Hepatic stellate cell (primary cell): ENCODE data around the gene EEFSEC.

Experiments used
- DNase-seq: peaks from one replicate; pipeline ENCODE4 v3.0.0; 2011; ENCODE audit warnings: low spot score

Gene EEFSEC

GRCh38 chr3:128412180-128413002 lies 259.1 kb downstream of the EEFSEC start:
- DNase-seq: no peak

DNA sequence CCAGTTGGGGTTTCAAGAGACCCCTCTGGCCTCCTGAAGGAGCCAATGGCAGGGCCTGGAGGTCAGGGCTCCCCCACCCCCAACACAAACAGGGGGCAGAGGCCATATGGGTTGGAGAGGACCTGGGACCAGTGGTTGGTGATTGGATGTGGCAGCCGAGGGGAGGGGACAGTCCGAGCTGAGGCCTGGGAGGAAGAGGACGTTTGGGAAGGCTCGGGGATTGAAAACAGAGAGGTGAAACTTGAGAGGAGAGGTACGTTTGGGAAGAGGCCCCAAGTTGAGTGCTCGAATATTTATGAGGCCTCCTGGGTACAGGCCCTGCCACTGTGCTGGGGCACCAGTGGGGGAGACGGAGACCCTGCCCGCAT lies 259.7 kb downstream of the EEFSEC start:
- no peak for DNase-seq

DNA sequence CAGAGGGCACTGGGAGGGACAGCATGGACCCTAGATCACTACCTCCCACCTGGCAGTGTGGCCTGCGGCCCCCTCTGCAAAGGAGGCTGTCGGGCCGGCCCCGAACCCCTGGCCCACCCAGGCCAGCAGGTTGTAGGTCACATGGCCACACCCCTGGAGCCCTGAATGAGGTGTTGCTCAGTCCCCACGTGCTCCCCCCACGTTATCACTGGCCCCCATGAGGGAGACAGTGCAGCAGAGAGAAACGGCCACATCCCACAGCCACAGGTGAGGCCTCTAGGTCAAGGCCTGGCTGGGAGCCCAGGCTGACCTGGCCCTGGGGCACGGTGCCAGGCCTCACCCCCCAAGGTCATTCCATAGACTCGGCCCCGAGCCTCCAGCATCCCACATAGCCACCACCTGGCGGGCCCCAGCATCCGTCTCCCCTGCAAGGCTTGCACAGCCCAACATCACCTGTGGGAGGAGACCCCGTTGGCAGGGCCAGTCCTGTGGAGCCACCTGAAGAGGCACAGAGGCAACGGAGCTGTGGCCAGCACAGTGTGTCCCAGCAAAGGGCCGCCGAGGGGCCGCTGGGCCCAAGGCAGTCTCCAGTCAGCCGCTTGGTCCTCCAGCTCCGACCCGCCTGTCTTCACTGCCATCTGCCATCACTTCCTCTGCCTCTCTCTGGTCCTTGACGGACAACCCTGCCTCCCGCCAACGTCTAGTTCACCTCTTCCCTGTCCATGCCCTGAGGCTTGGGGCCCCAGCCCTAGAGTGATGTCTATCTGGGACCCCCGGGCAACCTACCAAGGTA lies 260.3 kb downstream of the EEFSEC start:
- no peak for DNase-seq

- no peak for DNase-seq
Observed at GRCh38 chr3:128415200-128415772, 262.0 kb downstream of the EEFSEC start.

DNA sequence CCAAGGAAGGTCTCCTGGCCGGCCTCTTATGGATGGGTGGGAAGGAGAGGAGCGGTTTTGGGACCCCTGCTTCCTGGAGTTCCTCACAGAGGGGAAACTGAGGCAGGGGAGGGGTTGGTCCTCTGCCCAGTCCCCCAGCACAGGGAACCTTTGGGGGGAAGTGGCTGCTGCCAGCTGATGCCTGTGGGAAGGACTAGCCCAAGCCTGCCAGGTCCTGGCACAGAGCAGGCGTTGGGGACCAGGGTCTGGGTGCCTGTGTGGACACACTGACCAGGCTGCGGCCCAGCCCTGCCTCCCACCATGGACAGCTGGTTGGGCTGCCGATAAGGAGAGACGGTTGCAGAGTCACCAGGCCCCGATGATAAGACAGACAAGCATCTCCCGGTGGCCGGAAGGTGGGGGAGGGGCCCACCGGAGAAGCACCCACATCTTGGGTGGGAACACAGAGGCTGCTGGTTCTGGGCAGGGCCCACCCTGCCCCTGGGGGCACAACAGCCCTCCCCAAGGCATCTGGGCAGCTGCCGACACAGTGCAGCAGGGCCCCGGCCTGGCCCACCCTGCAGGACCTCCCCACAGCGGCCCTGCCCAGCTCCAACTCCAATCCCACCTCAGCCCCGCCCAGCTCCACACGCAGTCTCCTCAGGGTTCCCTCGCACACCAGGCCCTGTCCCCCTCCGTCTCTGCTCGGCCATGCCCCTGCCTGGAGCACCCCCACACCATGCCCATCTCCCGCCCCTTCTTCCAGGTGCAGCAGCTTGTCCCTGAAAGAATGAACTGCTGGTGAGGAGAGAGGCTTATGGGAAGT lies 262.7 kb downstream of the EEFSEC start:
- DNase-seq: no peak

- peak; percentile 98 for DNase-seq
Observed at GRCh38 chr3:128416578-128417211, 263.4 kb downstream of the EEFSEC start.

GRCh38 chr3:128418900-128419299 lies 265.6 kb downstream of the EEFSEC start:
- no peak for DNase-seq

DNA sequence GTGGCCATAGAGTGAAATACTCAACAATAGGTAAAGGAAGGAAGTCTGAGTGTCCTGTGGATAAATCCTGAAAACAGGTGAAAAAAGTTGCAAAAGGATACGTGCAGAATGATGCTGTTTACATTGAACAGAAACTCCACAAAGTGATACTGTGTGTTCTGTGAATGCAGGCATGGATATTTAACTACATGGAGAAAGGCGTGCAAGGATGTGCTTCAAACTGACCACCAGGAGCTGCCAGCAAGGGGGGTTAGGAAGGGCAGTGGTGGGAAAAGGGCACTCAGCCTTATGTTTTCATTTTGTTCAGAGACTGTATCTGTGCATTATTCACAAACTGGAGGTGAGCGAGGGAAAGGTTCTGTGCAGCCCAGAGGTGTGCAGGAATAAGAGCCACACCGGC lies 266.0 kb downstream of the EEFSEC start:
- no peak for DNase-seq

DNA sequence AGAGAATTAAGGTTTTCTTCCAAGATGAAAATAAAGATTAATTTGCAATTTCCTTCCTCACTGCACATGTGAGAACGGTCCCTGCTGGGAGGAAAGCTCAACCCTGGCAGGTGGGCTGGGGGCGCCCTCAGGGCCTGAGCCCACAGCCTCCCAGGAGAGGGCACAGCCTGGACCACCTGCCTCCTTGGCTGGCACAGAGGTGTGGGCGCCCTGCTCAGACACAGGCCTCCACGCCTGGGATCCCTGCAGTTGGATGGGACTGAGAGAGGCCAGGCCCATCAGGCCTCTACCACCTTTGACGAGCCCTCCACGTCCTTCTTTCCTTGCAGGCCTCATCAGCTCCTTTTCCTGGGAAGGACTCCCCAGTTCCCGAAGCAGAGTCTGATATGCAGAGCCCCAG lies 267.0 kb downstream of the EEFSEC start:
- no peak for DNase-seq

DNA sequence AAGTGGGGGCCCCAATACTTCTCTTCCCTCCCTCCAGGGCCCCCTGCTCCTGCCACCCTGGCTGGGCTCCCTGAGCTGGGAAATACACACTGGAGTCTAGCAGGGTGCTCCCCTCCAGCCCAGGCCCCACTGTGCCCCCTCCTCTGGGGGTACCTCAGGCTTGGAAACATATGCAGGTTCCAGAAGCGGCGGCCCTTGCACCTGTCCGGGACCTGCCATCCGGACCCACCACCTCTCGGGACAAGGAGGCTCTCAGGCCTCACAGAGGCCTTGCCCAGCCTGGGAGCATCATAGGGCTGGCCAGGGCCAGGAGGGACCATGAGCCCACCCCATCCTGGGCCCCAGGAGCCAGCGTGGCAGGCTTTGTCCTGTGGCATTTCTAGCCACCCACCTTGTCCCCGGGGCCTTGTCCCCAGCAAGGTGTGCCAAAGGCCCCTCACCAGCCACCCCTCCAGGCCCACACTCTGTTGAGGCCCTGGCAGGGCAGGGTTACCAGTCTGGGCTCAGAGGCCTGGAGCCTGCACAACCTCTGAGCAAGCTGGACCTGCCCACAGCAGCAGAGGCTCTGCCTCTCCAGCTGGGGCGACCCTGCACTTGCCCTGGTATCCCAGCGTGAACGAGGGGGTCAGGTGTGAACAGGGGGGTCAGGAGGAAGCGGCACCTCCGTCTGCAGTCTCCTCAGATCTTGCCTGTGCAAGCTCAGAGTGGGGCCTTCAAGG lies 267.6 kb downstream of the EEFSEC start:
- no peak for DNase-seq

- DNase-seq: no peak
Observed at GRCh38 chr3:128421439-128421836, 268.2 kb downstream of the EEFSEC start.

- no peak for DNase-seq
Observed at GRCh38 chr3:128421966-128422365, 268.7 kb downstream of the EEFSEC start.

GRCh38 chr3:128422762-128423524 lies 269.7 kb downstream of the EEFSEC start:
- DNase-seq: no peak

DNA sequence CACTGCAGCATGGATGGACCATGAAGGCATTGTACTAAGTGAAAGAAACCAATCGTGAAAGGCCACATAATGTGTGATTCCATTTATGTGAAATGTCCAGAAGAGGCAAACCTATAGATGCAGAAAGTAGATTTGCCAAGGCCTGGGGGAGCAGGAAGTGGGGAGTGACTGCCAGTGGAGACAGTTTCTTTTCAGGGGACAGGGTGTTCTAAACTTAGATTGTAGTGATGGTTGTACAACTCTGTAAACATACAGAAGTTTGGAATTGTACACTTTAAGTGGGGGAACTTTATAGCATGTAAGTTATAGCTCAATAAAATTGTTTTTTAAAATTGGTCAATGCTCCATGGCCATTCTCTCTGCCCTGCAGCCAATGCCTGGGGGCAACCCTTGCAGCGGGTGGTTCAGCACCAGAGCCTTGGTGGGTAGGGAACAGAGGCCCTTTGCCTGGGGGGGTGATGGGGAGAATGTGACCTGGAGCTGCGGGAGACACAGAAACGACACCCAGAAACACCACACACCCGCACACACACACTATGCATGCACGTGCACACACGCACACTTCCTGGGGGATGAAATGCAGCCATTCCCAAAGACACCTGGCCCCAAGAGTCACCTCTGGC lies 270.4 kb downstream of the EEFSEC start:
- DNase-seq: no peak

DNA sequence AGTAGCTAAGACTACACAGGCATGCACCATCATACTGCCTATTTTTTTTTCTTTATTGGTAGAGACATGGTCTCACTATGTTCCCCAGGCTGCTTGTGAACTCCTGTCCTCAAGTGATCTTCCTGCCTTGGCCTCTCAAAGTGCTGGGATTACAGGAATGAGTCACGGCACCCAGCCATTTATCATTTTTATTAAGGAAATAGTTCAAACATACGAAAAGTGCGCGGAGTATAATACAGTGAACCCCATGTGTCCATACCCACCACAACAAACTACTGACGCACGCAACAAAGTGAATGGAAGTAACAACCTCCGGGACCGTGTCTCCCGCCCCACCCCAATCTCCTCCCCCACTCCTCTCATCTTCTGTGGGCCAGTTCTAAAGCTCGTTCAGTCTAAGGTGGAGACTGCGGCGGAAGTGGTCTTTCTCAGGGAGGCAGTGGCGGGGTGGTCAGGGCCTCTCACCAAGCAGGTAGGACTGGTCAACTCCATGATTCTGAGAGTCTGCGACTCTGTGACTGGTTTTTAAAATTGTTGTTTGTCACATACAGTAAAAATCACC lies 271.3 kb downstream of the EEFSEC start:
- DNase-seq: no peak

- no peak for DNase-seq
Observed at GRCh38 chr3:128425142-128425845, 272.0 kb downstream of the EEFSEC start.

- DNase-seq: no peak
Observed at GRCh38 chr3:128425846-128426127, 272.5 kb downstream of the EEFSEC start.

DNA sequence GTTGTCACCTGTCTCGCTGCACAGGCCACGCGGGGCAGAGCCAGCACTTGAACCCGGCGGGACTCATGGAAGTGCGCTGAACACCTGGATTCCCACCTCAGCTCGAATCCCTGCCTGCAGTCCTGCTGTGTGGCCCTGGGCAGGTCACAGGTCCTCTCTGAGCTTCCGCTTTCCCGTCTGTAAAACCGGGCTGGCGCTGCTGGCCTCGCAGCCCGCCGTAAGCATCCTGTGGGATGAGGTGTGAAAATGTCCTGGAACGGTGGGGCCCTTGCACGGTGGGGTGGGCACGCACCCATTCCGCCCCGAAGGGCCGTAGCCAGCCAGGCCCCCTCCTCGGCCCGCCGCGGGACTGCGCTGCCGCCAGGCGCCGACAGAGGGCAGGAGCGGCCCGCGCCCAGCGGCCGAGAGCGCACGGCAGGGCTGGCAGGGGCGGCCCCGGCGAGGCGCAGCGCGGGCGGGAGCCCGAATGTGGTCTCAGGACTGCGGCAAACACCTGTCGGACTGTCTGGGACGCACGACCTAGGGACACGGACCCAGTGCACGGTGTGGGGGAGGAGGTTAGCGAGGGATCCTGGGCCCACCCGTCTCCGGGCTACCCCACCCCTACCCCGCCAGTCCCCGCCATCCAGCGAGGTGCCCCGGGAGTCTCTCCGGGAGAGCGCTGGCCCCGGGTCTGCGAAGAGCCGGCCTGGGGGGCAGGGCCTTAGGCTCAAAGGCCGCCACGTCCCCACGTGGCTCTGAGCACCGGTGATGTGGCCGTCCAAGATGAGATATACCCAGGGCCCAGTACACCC lies 273.0 kb downstream of the EEFSEC start:
- DNase-seq: peak; percentile 87
